GM12878 (cell line): ENCODE results near the gene ARMC9. TPM values are rescaled to one million over a fixed set of nuclear protein-coding genes. Genes with fewer than 3 reads are reported as not detected.

Source experiments
- ATAC-seq: fragments of 200-7000 bp; cut with Tn5 transposase; 3 replicates; pipeline ENCODE4 v1.9.1; 2020; ENCODE audit warnings: mild to moderate bottlenecking, moderate library complexity
- BruUV-seq: library from RNA; stranded (reverse); fragments of 400-500 nt; replicated peaks from 2 replicates; lab custom pipeline; 2021; lab: Mats Ljungman, UMichigan
- CTCF ChIA-PET: fragments of 300-600 bp; sonication (Branson Sonifier 250); formaldehyde crosslinking; extraction: SDS; loops from one replicate; lab custom pipeline; 2021; ENCODE audit warnings: inconsistent platforms; lab: Yijun Ruan, JAX
- POLR2A ChIA-PET: fragments of 350-600 bp; formaldehyde crosslinking; extraction: SDS; loops from one replicate; lab custom pipeline; 2021; ENCODE audit warnings: inconsistent platforms; lab: Charles Lee
- RAD21 ChIA-PET: fragments of 300-600 bp; sonication (Branson Sonifier 250); formaldehyde crosslinking; loops from one replicate; lab custom pipeline; 2023; ENCODE audit warnings: antibody characterized with exemption; ENCODE audit not compliant: unreplicated experiment; lab: Charles Lee
- SMC1A ChIA-PET: fragments of 300-600 bp; sonication (Branson Sonifier 250); formaldehyde crosslinking; loops from one replicate; lab custom pipeline; 2023; ENCODE audit not compliant: unreplicated experiment, uncharacterized antibody; lab: Charles Lee
- DNase-seq: peaks from one replicate; pipeline ENCODE4 v3.0.0-alpha.2; 2011; ENCODE audit warnings: low read depth, low spot score
- FAIRE-seq: peaks from 3 replicates; lab custom pipeline; 2011; peaks lifted over from hg19 to GRCh38; lab: Jason Lieb, UNC
- H2AFZ ChIP-seq: 2 replicates; pipeline ENCODE4 v1.6.0; 2011; ENCODE audit warnings: low read depth, low read length, control low read depth; ENCODE audit not compliant: control insufficient read depth
- H3K27ac ChIP-seq: 2 replicates; pipeline ENCODE4 v1.5.1; 2011; ENCODE audit warnings: control low read depth; ENCODE audit not compliant: control insufficient read depth, insufficient read depth
- H3K27me3 ChIP-seq, 2 experiments: replicated peaks in 1 of 2; 2 replicates each; pipeline versions ENCODE4 v1.6.0 to v1.6.1; 2011; ENCODE audit warnings: low read length in 1 of 2; ENCODE audit not compliant: control insufficient read depth in 2 of 2, insufficient read depth in 2 of 2
- H3K36me3 ChIP-seq, 2 experiments: 2 replicates each; pipeline ENCODE4 v1.5.1; 2011; ENCODE audit warnings: low read length in 1 of 2; ENCODE audit not compliant: control insufficient read depth in 2 of 2, insufficient read depth in 2 of 2
- H3K4me1 ChIP-seq: 2 replicates; pipeline ENCODE4 v1.6.1; 2011; ENCODE audit warnings: mild to moderate bottlenecking, low read length, moderate library complexity, mixed read lengths; ENCODE audit not compliant: control insufficient read depth, insufficient read depth
- H3K4me2 ChIP-seq: 2 replicates; pipeline ENCODE4 v1.6.0; 2011; ENCODE audit warnings: control low read depth; ENCODE audit not compliant: control insufficient read depth, insufficient read depth
- H3K4me3 ChIP-seq: fragments of 200-600 bp; sonication (generic); 2 replicates; pipeline ENCODE4 v1.5.1; 2016
- H3K79me2 ChIP-seq: 2 replicates; pipeline ENCODE4 v1.6.0; 2011; ENCODE audit warnings: low read length; ENCODE audit not compliant: control insufficient read depth, insufficient read depth
- H3K9ac ChIP-seq: 2 replicates; pipeline ENCODE4 v1.8.0; 2011; ENCODE audit warnings: low read length, control low read depth, mixed read lengths; ENCODE audit not compliant: control insufficient read depth, insufficient read depth
- H3K9me3 ChIP-seq: replicated peaks from 3 replicates; pipeline ENCODE4 v1.5.1; 2011; ENCODE audit warnings: mild to moderate bottlenecking, low read length; ENCODE audit not compliant: control insufficient read depth, insufficient read depth
- H4K20me1 ChIP-seq: 2 replicates; pipeline ENCODE4 v1.6.0; 2011; ENCODE audit not compliant: control insufficient read depth, insufficient read depth
- BCL11A ChIP-seq: IDR thresholded peaks from 2 replicates; pipeline ENCODE4 v1.6.1; 2011; ENCODE audit warnings: low read depth, low read length
- BRCA1 ChIP-seq: IDR thresholded peaks from 2 replicates; pipeline ENCODE4 v1.6.1; 2011; ENCODE audit warnings: low read depth, low read length, improper control_type of control experiment
- EED ChIP-seq: sonication (generic); IDR thresholded peaks from 2 replicates; pipeline ENCODE4 v1.6.1; 2016; ENCODE audit warnings: antibody characterized with exemption, low read depth
- ETV6 ChIP-seq, 2 experiments: fragments of 450-650 bp in 1 of 2; IDR thresholded peaks in 1 of 2; conservative IDR thresholded peaks in 1 of 2; 2 replicates each; pipeline ENCODE4 v1.6.1; 2014; ENCODE audit warnings: antibody characterized with exemption in 1 of 2, borderline replicate concordance in 1 of 2, low read depth in 1 of 2, mild to moderate bottlenecking in 1 of 2, moderate library complexity in 1 of 2
- FOXM1 ChIP-seq: IDR thresholded peaks from 2 replicates; pipeline ENCODE4 v1.6.1; 2012; ENCODE audit warnings: low read depth, mild to moderate bottlenecking, inconsistent platforms, low read length, moderate library complexity
- IKZF1 ChIP-seq: fragments of 450-650 bp; conservative IDR thresholded peaks from 2 replicates; pipeline ENCODE4 v1.6.1; 2017; ENCODE audit warnings: antibody characterized with exemption, mild to moderate bottlenecking
- RUNX3 ChIP-seq: IDR thresholded peaks from 2 replicates; pipeline ENCODE4 v1.6.1; 2012; ENCODE audit warnings: low read length, inconsistent platforms
- SKIL ChIP-seq: fragments of 450-650 bp; IDR thresholded peaks from 2 replicates; pipeline ENCODE4 v1.6.1; 2017; ENCODE audit warnings: mild to moderate bottlenecking, low read depth, inconsistent platforms; ENCODE audit not compliant: poor library complexity, severe bottlenecking
- SMAD1 ChIP-seq: fragments of 450-650 bp; IDR thresholded peaks from 2 replicates; pipeline ENCODE4 v1.6.1; 2018; ENCODE audit warnings: mild to moderate bottlenecking, low read depth; ENCODE audit not compliant: partially characterized antibody
- TAF1 ChIP-seq: IDR thresholded peaks from 2 replicates; pipeline ENCODE4 v1.6.1; 2011; ENCODE audit warnings: mild to moderate bottlenecking, low read depth, low read length, borderline replicate concordance
- YBX1 ChIP-seq: fragments of 450-650 bp; IDR thresholded peaks from 2 replicates; pipeline ENCODE4 v1.6.1; 2016; ENCODE audit warnings: antibody characterized with exemption
- WGBS: methylation state at CpG from one replicate; pipeline ENCODE4 v1.1.6; 2016; ENCODE audit warnings: low lambda C conversion rate; ENCODE audit not compliant: insufficient replicate concordance, insufficient coverage; ENCODE audit errors: missing lambda C conversion rate; 5-methylcytosine and 5-hydroxymethylcytosine counted together
- in situ Hi-C: fragments of 300-500 bp; cut with MboI; formaldehyde crosslinking; loops from 9 replicates; pipeline ENCODE4 v1.14.3; 2018; ENCODE audit warnings: mixed read lengths
- intact Hi-C: fragments of 100-400 bp; cut with micrococcal nuclease; formaldehyde crosslinking; loops from one replicate; pipeline ENCODE4 v1.14.2; 2022; ENCODE audit not compliant: unreplicated experiment
- polyA plus RNA-seq, 11 experiments: library from polyadenylated mRNA; depleted of rRNA in 4 of 11; unstranded in 6 of 11; stranded (reverse) in 5 of 11; fragments of >200 nt; fragmentation: Nextera tagmentation in 4 of 11; fragmentation: Illumina TruSeq in 1 of 11; extraction: Ambion mirVana in 4 of 11; extraction: Trizol in 1 of 11; gene quantifications; 1 replicate in 1 of 11; 2 replicates in 10 of 11; pipeline versions ENCODE4 v1.2.1 to v1.2.3, GENCODE V29; 2011 to 2016; ENCODE audit warnings: inconsistent platforms in 2 of 11, missing spikeins in 2 of 11, low read depth in 1 of 11
- total RNA-seq, 4 experiments: library from RNA; depleted of rRNA in 3 of 4; stranded (reverse); fragments of >200 nt in 3 of 4; fragmentation: Illumina TruSeq in 1 of 4; extraction: Trizol in 1 of 4; gene quantifications; 2 replicates each; pipeline versions ENCODE4 v1.2.1 to v1.2.3, GENCODE V29; 2013 to 2021

Gene ARMC9
- total and polyA plus RNA-seq, 10 of the 15 experiments (the other 5 are each of a cell fraction or from before 2014, with no cell fraction given) = 3.8 to 21.8 (median 10.4) TPM

DNA sequence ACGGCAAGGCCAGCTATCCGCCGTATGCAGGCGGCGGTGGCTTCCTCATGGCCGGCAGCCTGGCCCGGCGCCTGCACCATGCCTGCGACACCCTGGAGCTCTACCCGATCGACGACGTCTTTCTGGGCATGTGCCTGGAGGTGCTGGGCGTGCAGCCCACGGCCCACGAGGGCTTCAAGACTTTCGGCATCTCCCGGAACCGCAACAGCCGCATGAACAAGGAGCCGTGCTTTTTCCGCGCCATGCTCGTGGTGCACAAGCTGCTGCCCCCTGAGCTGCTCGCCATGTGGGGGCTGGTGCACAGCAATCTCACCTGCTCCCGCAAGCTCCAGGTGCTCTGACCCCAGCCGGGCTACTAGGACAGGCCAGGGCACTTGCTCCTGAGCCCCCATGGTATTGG lies 200.2 kb downstream of the ARMC9 start:
- peaks cover 29% of the 10 kb centered on the region for H3K4me1 ChIP-seq
- ChIA-PET RAD21 (interaction anchor here (0.5 to 2.5 kb wide), 2 partner anchors 101 to 181 kb away, joined by 3 to 9 read pairs; no protein-coding TSS in a partner anchor), SMC1A (no interaction called here), POLR2A (no interaction called here), CTCF (interaction anchor here (1.1 kb wide), 1 partner anchor 170 kb away, joined by 3 read pairs; no protein-coding TSS in a partner anchor)
- no peak overlapping the region for H2AFZ ChIP-seq
- in situ Hi-C loops (no loop called here), intact Hi-C loops (loop anchor here (10.0 kb wide), 2 partner anchors 266 to 574 kb away; no protein-coding TSS in a partner anchor)
- H4K20me1 ChIP-seq = no peaks in the 10 kb centered on the region
- H3K4me3 ChIP-seq = no peak overlapping the region
- H3K79me2 ChIP-seq = peaks cover 20% of the 10 kb centered on the region
- WGBS = 97% methylated on average over 27 of the region's 27 CpGs
- H3K27ac ChIP-seq = no peak overlapping the region
- no peak overlapping the region for H3K9ac ChIP-seq
- no peaks in the 10 kb centered on the region for H3K27me3 ChIP-seq
- H3K36me3 ChIP-seq = peaks cover 0 to 4% of the 10 kb centered on the region in 2 experiments; a peak in 2 of 4 replicates
- no peak overlapping the region for H3K4me2 ChIP-seq
- FAIRE-seq = no peak
- BruUV-seq = no TSS peak
- TF ChIP-seq RUNX3 (no peak), YBX1 (no peak), BCL11A (no peak), BRCA1 (no peak)
- no peak for ATAC-seq
- no peaks in the 10 kb centered on the region for H3K9me3 ChIP-seq
- DNase-seq = no peak

DNA sequence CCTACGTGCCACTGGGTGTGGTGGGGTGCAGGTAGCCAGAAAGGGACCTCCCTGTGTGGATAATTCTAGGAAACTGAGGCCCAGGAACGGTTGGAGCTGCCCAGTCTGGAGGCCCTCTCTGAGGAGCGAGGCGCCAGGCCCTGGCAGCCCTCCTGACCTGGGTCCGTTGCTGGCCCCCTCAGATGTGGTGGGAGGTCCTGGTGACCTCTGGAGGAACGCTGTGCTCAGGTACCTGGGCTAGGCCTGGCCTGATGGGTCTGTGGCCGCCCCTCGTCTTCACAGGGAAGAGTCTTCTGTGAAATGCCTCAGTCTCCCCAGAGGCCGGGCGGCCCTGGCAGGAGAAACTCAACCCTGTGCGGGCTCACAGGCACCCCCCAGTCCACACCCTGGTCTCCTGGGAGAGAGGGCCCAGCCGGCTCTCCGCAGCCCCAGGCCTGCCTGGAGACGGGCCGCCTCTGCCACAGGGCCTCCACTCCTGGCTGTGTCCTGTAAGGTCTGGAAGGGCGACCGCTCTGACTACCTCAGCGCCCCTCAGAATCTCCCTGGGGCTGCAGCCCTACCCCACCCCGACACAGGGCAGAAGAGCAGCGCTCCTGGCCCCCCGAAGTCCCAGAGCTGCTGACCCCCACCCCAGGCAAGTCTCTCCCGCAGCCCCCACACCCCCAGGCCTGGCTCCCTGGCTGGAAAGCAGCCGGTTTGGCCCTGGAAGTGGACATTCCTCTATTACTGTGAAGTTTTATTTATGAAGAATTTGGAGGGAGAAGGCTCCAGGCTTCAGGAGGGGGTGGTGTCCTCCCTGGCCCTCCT lies 200.8 kb downstream of the ARMC9 start:
- ATAC-seq = no peak
- ChIA-PET POLR2A (interaction anchor here (1.2 to 1.8 kb wide), 2 partner anchors 102 to 153 kb away, joined by 4 to 11 read pairs; no protein-coding TSS in a partner anchor), SMC1A (interaction anchor here (1.6 to 3.3 kb wide), 4 partner anchors 30 to 295 kb away, joined by 4 to 42 read pairs (median 24); no protein-coding TSS in a partner anchor), RAD21 (interaction anchor here (0.5 to 1.8 kb wide), 6 partner anchors 101 to 295 kb away, joined by 3 to 36 read pairs (median 4); no protein-coding TSS in a partner anchor), CTCF (interaction anchor here (0.6 to 4.7 kb wide), 11 partner anchors 37 to 575 kb away, joined by 3 to 76 read pairs (median 5); no protein-coding TSS in a partner anchor)
- intact Hi-C loops (loop anchor here (10.0 kb wide), 2 partner anchors 266 to 574 kb away; no protein-coding TSS in a partner anchor), in situ Hi-C loops (no loop called here)
- Histone ChIP-seq H3K27ac (no peak overlapping the region), H3K79me2 (peaks cover 15% of the 10 kb centered on the region), H3K4me3 (no peak overlapping the region), H3K9me3 (no peaks in the 10 kb centered on the region), H3K27me3 (no peaks in the 10 kb centered on the region), H3K4me2 (no peak overlapping the region), H3K9ac (no peak overlapping the region), H4K20me1 (no peaks in the 10 kb centered on the region), H2AFZ (no peak overlapping the region), H3K4me1 (peaks cover 26% of the 10 kb centered on the region), H3K36me3 (peaks cover 0 to 4% of the 10 kb centered on the region in 2 experiments; a peak in 2 of 4 replicates)
- 68% methylated on average over 20 of the region's 23 CpGs for WGBS
- DNase-seq = no peak
- FAIRE-seq = no peak
- BruUV-seq = no TSS peak
- TF ChIP-seq SMAD1 = no peak
- TF ChIP-seq IKZF1 = no peak
- no peak for TF ChIP-seq ETV6 (conservative IDR thresholded peaks at IDR 0.05 in 1 of 2, IDR thresholded peaks at IDR 0.05 in 1 of 2; ENCODE audit: borderline replicate concordance in 1 of 2, low read depth in 1 of 2)
- no peak for TF ChIP-seq TAF1
- no peak for TF ChIP-seq EED
- no peak for TF ChIP-seq SKIL
- no peak for TF ChIP-seq FOXM1
